GM21528 (cell line): ENCODE results near the gene LTN1.

ENCODE experiments used
- ATAC-seq: cut with Tn5 transposase; IDR thresholded peaks from one replicate; pipeline ENCODE4 v1.9.1; 2021; ENCODE audit warnings: mild to moderate bottlenecking, moderate library complexity; ENCODE audit not compliant: unreplicated experiment, low FRiP score

The LTN1 gene

GRCh38 chr21:28986677-28987076 lies 6.0 kb downstream of the LTN1 start:
- no peak for ATAC-seq

- no peak for ATAC-seq
Observed at GRCh38 chr21:28982637-28983036, 10.0 kb downstream of the LTN1 start.

- ATAC-seq, result no peak
Observed at GRCh38 chr21:28979092-28979491, 13.6 kb downstream of the LTN1 start.

GRCh38 chr21:28975397-28975796 lies 17.3 kb downstream of the LTN1 start:
- ATAC-seq, result no peak

- no peak for ATAC-seq
Observed at GRCh38 chr21:28974531-28975227, 18.0 kb downstream of the LTN1 start.

- no peak for ATAC-seq
Observed at GRCh38 chr21:28972398-28972797, 20.3 kb downstream of the LTN1 start.

GRCh38 chr21:28971171-28971570 lies 21.5 kb downstream of the LTN1 start:
- no peak for ATAC-seq

- no peak for ATAC-seq
Observed at GRCh38 chr21:28963831-28964230, 28.8 kb downstream of the LTN1 start.

- ATAC-seq, result no peak
Observed at GRCh38 chr21:28962465-28962864, 30.2 kb downstream of the LTN1 start.

- no peak for ATAC-seq
Observed at GRCh38 chr21:28961927-28962326, 30.8 kb downstream of the LTN1 start.

- ATAC-seq, result no peak
Observed at GRCh38 chr21:28960245-28960644, 32.4 kb downstream of the LTN1 start.

- no peak for ATAC-seq
Observed at GRCh38 chr21:28959367-28960099, 33.1 kb downstream of the LTN1 start.

GRCh38 chr21:28953247-28953646 lies 39.4 kb downstream of the LTN1 start:
- no peak for ATAC-seq

- ATAC-seq, result no peak
Observed at GRCh38 chr21:28952686-28953085, 40.0 kb downstream of the LTN1 start.

- ATAC-seq, result no peak
Observed at GRCh38 chr21:28949318-28949717, 43.4 kb downstream of the LTN1 start.

- ATAC-seq, result no peak
Observed at GRCh38 chr21:28944296-28944695, 48.4 kb downstream of the LTN1 start.

- no peak for ATAC-seq
Observed at GRCh38 chr21:28943631-28944030, 49.0 kb downstream of the LTN1 start.

- ATAC-seq, result no peak
Observed at GRCh38 chr21:28938726-28939125, 54.0 kb downstream of the LTN1 start.

GRCh38 chr21:28937737-28938136 lies 54.9 kb downstream of the LTN1 start:
- ATAC-seq, result no peak

- ATAC-seq, result no peak
Observed at GRCh38 chr21:28936721-28937120, 56.0 kb downstream of the LTN1 start.

- ATAC-seq, result no peak
Observed at GRCh38 chr21:28936036-28936435, 56.6 kb downstream of the LTN1 start.

GRCh38 chr21:28932717-28933116 lies 60.0 kb downstream of the LTN1 start:
- ATAC-seq, result no peak
